NB4 (cell line): ENCODE measurements around the gene KCNK15.

Experiments used
- CTCF ChIP-seq: IDR thresholded peaks from one replicate; pipeline ENCODE4 v1.5.1; 2012; ENCODE audit warnings: low read depth, low read length
- POLR2A ChIP-seq: IDR thresholded peaks from 2 replicates; pipeline ENCODE4 v1.6.1; 2011; ENCODE audit warnings: mild to moderate bottlenecking; ENCODE audit not compliant: insufficient read length; ENCODE audit errors: extremely low read depth

GRCh38 chr20:44735816-44736169 is 9.9 kb upstream of the KCNK15 start:
- TF ChIP-seq CTCF (no peak), POLR2A (no peak)
